Measurements from ENCODE around the gene TSPAN9. TPM values are rescaled to one million over a fixed set of nuclear protein-coding genes. Genes with fewer than 3 reads are reported as not detected.
A peak's percentile ranks its signal among the peaks of the same experiment; 100 is the strongest.

TSPAN9 gene
- total RNA-seq, 6 donors from 2014 or later: 25.2 to 62.9 (median 44.2) TPM

GRCh38 chr12:3330976-3331510, 253.9 kb downstream of the TSPAN9 start:
- DNase-seq (no peak), ATAC-seq (ENCODE audit: low FRiP score in 2 of 2) (no peak)
- Histone ChIP-seq H3K27ac (no peak overlapping the region), H3K9me3 (no peaks in the 10 kb centered on the region), H3K4me1 (no peaks in the 10 kb centered on the region), H3K27me3 (no peaks in the 10 kb centered on the region), H3K36me3 (no peaks in the 10 kb centered on the region), H3K4me3 (no peak overlapping the region)
- TF ChIP-seq EP300 (IDR thresholded peaks at IDR 0.05): no peak
- no peak for TF ChIP-seq CTCF (IDR thresholded peaks at IDR 0.05)
- TF ChIP-seq POLR2AphosphoS5 (IDR thresholded peaks at IDR 0.05): no peak
- WGBS, 2 donors: 87% methylated on average over 6 to 7 of the region's 7 CpGs

- Histone ChIP-seq H3K4me3 (no peak overlapping the region), H3K36me3 (no peaks in the 10 kb centered on the region), H3K4me1 (no peaks in the 10 kb centered on the region), H3K27ac (no peak overlapping the region), H3K27me3 (no peaks in the 10 kb centered on the region), H3K9me3 (no peaks in the 10 kb centered on the region)
- DNase-seq (no peak), ATAC-seq (ENCODE audit: low FRiP score in 2 of 2) (no peak)
- no peak for TF ChIP-seq POLR2A (IDR thresholded peaks at IDR 0.05)
- TF ChIP-seq POLR2AphosphoS5 (IDR thresholded peaks at IDR 0.05): no peak
- TF ChIP-seq CTCF (IDR thresholded peaks at IDR 0.05): no peak
- no peak for TF ChIP-seq EP300 (IDR thresholded peaks at IDR 0.05)
- WGBS, 2 donors: 84% methylated on average over 3 of the region's 3 CpGs
Measured at GRCh38 chr12:3332188-3332587, 255.0 kb downstream of the TSPAN9 start.

- no peaks in the 10 kb centered on the region for H3K4me1 ChIP-seq
- TF ChIP-seq CTCF (IDR thresholded peaks at IDR 0.05) (no peak), POLR2A (IDR thresholded peaks at IDR 0.05) (no peak), POLR2AphosphoS5 (IDR thresholded peaks at IDR 0.05) (no peak), EP300 (IDR thresholded peaks at IDR 0.05) (no peak)
- peak in 1 of 2 donors; percentile 9 for ATAC-seq (ENCODE audit: low FRiP score in 2 of 2)
- H3K27me3 ChIP-seq: no peaks in the 10 kb centered on the region
- no peaks in the 10 kb centered on the region for H3K9me3 ChIP-seq
- 40 to 47% methylated on average over 8 to 10 of the region's 10 CpGs for WGBS, 2 donors
- H3K27ac ChIP-seq: no peak overlapping the region
- no peak for DNase-seq
- H3K36me3 ChIP-seq: no peaks in the 10 kb centered on the region
- no peak overlapping the region for H3K4me3 ChIP-seq
Measured at GRCh38 chr12:3333583-3333982, 256.4 kb downstream of the TSPAN9 start.

GRCh38 chr12:3333991-3334391, 256.8 kb downstream of the TSPAN9 start:
- DNase-seq (no peak), ATAC-seq (ENCODE audit: low FRiP score in 2 of 2) (no peak)
- H3K9me3 ChIP-seq: no peaks in the 10 kb centered on the region
- no peaks in the 10 kb centered on the region for H3K36me3 ChIP-seq
- H3K4me3 ChIP-seq: no peak overlapping the region
- WGBS, 2 donors: 84 to 93% methylated on average over 6 to 9 of the region's 9 CpGs
- no peak overlapping the region for H3K27ac ChIP-seq
- TF ChIP-seq POLR2AphosphoS5 (IDR thresholded peaks at IDR 0.05) (no peak), POLR2A (IDR thresholded peaks at IDR 0.05) (no peak), EP300 (IDR thresholded peaks at IDR 0.05) (no peak), CTCF (IDR thresholded peaks at IDR 0.05) (no peak)
- no peaks in the 10 kb centered on the region for H3K27me3 ChIP-seq
- H3K4me1 ChIP-seq: no peaks in the 10 kb centered on the region

GRCh38 chr12:3335078-3335487, 257.9 kb downstream of the TSPAN9 start:
- TF ChIP-seq CTCF (IDR thresholded peaks at IDR 0.05): no peak
- TF ChIP-seq EP300 (IDR thresholded peaks at IDR 0.05): no peak
- TF ChIP-seq POLR2AphosphoS5 (IDR thresholded peaks at IDR 0.05): no peak
- Histone ChIP-seq H3K9me3 (no peaks in the 10 kb centered on the region), H3K36me3 (no peaks in the 10 kb centered on the region), H3K4me1 (no peaks in the 10 kb centered on the region), H3K27me3 (no peaks in the 10 kb centered on the region), H3K27ac (no peak overlapping the region), H3K4me3 (no peak overlapping the region)
- WGBS, 2 donors: 83 to 86% methylated on average over 8 of the region's 8 CpGs
- ATAC-seq (ENCODE audit: low FRiP score in 2 of 2): no peak
- DNase-seq: no peak
